Astrocyte (in vitro differentiated cells and primary cell): ENCODE measurements around the gene ATXN2L. TPM values are rescaled to one million over a fixed set of nuclear protein-coding genes. Genes with fewer than 3 reads are reported as not detected.

Experiments used
- DNase-seq: peaks from one replicate; pipeline ENCODE4 v3.0.0-alpha.2; 2010; ENCODE audit warnings: low read depth
- FAIRE-seq: peaks from 2 replicates; lab custom pipeline; 2011; peaks lifted over from hg19 to GRCh38; lab: Jason Lieb, UNC
- H2AFZ ChIP-seq: 2 replicates; pipeline ENCODE4 v1.6.0; 2012; ENCODE audit warnings: low read depth, low read length, inconsistent platforms
- H3K27ac ChIP-seq: 2 replicates; pipeline ENCODE4 v1.5.1; 2011; ENCODE audit warnings: low read depth, low read length, inconsistent platforms
- H3K27me3 ChIP-seq: 2 replicates; pipeline ENCODE4 v1.6.0; 2011; ENCODE audit warnings: low read length, inconsistent platforms; ENCODE audit not compliant: insufficient read depth
- H3K36me3 ChIP-seq: 2 replicates; pipeline ENCODE4 v1.5.1; 2011; ENCODE audit warnings: low read length, inconsistent platforms; ENCODE audit not compliant: insufficient read depth
- H3K4me1 ChIP-seq: 2 replicates; pipeline ENCODE4 v1.5.1; 2011; ENCODE audit warnings: low read length, inconsistent platforms; ENCODE audit not compliant: insufficient read depth
- H3K4me2 ChIP-seq: 2 replicates; pipeline ENCODE4 v1.6.0; 2012; ENCODE audit warnings: low read length, inconsistent platforms
- H3K4me3 ChIP-seq: 2 replicates; pipeline ENCODE4 v1.5.1; 2011; ENCODE audit warnings: low read depth, mild to moderate bottlenecking, low read length, inconsistent platforms; ENCODE audit not compliant: insufficient read depth
- H3K79me2 ChIP-seq: 2 replicates; pipeline ENCODE4 v1.6.0; 2012; ENCODE audit warnings: mild to moderate bottlenecking, low read length, inconsistent platforms; ENCODE audit not compliant: insufficient read depth
- H3K9ac ChIP-seq: 2 replicates; pipeline ENCODE4 v1.6.0; 2012; ENCODE audit warnings: mild to moderate bottlenecking, low read length, inconsistent platforms
- H3K9me3 ChIP-seq: 2 replicates; pipeline ENCODE4 v1.5.1; 2012; ENCODE audit warnings: low read depth, mild to moderate bottlenecking, low read length, inconsistent platforms; ENCODE audit not compliant: insufficient read depth
- H4K20me1 ChIP-seq: 2 replicates; pipeline ENCODE4 v1.6.0; 2012; ENCODE audit warnings: low read length, inconsistent platforms; ENCODE audit not compliant: insufficient read depth
- H3K27ac Mint-ChIP-seq: one replicate; pipeline ENCODE4 v1.8.0; 2021; ENCODE audit warnings: mild to moderate bottlenecking, mixed read lengths; ENCODE audit not compliant: unreplicated experiment
- H3K27me3 Mint-ChIP-seq: one replicate; pipeline ENCODE4 v1.8.0; 2021; ENCODE audit warnings: low read depth, mixed read lengths; ENCODE audit not compliant: unreplicated experiment
- H3K36me3 Mint-ChIP-seq: one replicate; pipeline ENCODE4 v1.8.0; 2021; ENCODE audit warnings: low read depth, mixed read lengths; ENCODE audit not compliant: unreplicated experiment
- H3K4me1 Mint-ChIP-seq: one replicate; pipeline ENCODE4 v1.8.0; 2021; ENCODE audit warnings: low read depth, mixed read lengths; ENCODE audit not compliant: unreplicated experiment
- H3K4me3 Mint-ChIP-seq: one replicate; pipeline ENCODE4 v1.8.0; 2021; ENCODE audit warnings: mild to moderate bottlenecking, moderate library complexity, mixed read lengths; ENCODE audit not compliant: unreplicated experiment
- H3K9me3 Mint-ChIP-seq: one replicate; pipeline ENCODE4 v1.8.0; 2021; ENCODE audit warnings: mild to moderate bottlenecking, mixed read lengths; ENCODE audit not compliant: unreplicated experiment
- EZH2 ChIP-seq: IDR thresholded peaks from 2 replicates; pipeline ENCODE4 v1.6.1; 2012; ENCODE audit warnings: mild to moderate bottlenecking, low read length, inconsistent platforms; ENCODE audit not compliant: insufficient read depth
- total RNA-seq: library from RNA; stranded (reverse); gene quantifications from 2 replicates; pipeline ENCODE4 v1.2.1, GENCODE V29; 2021
- TF ChIP-seq, protein P1 (sequence below): IDR thresholded peaks from 2 replicates; pipeline ENCODE4 v1.5.1; 2011; ENCODE audit warnings: low read depth, mild to moderate bottlenecking, inconsistent platforms, low read length, moderate library complexity; ENCODE audit not compliant: insufficient read depth

ATXN2L gene
- total RNA-seq, 1 donor from 2014 or later: 191 TPM

DNA sequence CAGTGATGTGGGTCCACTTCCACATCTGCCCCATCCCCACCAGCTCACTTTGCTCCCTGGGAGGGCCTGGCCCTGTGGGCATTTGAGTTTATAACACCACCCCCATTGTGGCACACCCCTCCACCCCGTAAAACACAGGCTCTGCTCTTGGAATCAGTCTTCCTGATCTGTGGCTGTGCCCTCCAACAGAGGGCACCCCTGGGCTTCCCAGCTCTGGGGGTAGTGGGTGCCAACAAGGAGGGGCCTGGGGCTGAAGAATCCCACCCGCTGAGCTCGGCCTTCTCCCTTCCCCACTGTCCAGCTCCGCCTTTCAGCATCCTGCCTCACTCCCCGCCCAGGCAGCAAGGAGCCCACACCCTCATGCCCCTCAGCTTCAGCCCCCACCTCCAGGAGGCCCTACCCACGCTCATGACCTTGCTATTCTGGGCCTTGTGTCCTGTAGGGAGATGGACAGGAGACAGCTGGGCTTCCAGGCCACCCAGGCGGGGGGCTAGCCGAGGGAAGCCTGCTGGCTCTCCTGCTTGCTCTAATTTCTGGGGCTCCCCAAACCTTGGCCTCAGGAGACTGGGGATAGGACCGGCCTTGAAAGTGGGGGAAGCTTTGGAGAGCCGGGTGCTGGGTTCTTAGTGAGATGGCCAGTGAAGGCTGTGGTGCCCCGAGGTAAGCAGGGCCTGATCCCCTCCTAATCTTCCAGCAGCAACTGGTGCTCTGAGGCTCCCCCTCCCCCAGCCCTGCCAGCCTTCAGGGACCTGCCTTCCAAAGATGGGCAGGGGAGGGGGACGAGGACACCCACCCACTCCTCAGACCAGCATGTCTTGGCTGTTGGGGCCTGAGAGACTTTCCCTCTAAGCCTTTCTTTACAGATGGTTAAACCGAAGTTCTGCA is 52.6 kb downstream of the ATXN2L start:
- peaks cover 11% of the 10 kb centered on the region for H4K20me1 ChIP-seq
- H3K4me3 Mint-ChIP-seq: no peak overlapping the region
- peaks cover 5% of the 10 kb centered on the region for H3K36me3 Mint-ChIP-seq
- peaks cover 11% of the 10 kb centered on the region for H3K4me1 ChIP-seq
- TF ChIP-seq, protein P1, sequence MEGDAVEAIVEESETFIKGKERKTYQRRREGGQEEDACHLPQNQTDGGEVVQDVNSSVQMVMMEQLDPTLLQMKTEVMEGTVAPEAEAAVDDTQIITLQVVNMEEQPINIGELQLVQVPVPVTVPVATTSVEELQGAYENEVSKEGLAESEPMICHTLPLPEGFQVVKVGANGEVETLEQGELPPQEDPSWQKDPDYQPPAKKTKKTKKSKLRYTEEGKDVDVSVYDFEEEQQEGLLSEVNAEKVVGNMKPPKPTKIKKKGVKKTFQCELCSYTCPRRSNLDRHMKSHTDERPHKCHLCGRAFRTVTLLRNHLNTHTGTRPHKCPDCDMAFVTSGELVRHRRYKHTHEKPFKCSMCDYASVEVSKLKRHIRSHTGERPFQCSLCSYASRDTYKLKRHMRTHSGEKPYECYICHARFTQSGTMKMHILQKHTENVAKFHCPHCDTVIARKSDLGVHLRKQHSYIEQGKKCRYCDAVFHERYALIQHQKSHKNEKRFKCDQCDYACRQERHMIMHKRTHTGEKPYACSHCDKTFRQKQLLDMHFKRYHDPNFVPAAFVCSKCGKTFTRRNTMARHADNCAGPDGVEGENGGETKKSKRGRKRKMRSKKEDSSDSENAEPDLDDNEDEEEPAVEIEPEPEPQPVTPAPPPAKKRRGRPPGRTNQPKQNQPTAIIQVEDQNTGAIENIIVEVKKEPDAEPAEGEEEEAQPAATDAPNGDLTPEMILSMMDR: no peak
- TF ChIP-seq EZH2: no peak
- H3K27me3 Mint-ChIP-seq: no peaks in the 10 kb centered on the region
- no peak overlapping the region for H3K4me2 ChIP-seq
- peaks cover 2% of the 10 kb centered on the region for H3K4me1 Mint-ChIP-seq
- H3K79me2 ChIP-seq: no peaks in the 10 kb centered on the region
- H3K27me3 ChIP-seq: no peaks in the 10 kb centered on the region
- H3K27ac Mint-ChIP-seq: no peak overlapping the region
- no peak overlapping the region for H3K4me3 ChIP-seq
- no peak for DNase-seq
- H3K36me3 ChIP-seq: no peaks in the 10 kb centered on the region
- no peak for FAIRE-seq
- no peaks in the 10 kb centered on the region for H3K9me3 Mint-ChIP-seq
- no peak overlapping the region for H2AFZ ChIP-seq
- no peaks in the 10 kb centered on the region for H3K9me3 ChIP-seq
- H3K9ac ChIP-seq: no peak overlapping the region
- no peak overlapping the region for H3K27ac ChIP-seq

GRCh38 chr16:28876019-28876659 is 53.3 kb downstream of the ATXN2L start:
- no peak overlapping the region for H3K27ac Mint-ChIP-seq
- Histone ChIP-seq H3K9me3 (no peaks in the 10 kb centered on the region), H3K4me3 (no peak overlapping the region), H4K20me1 (peaks cover 11% of the 10 kb centered on the region), H3K4me1 (peaks cover 13% of the 10 kb centered on the region), H3K4me2 (no peak overlapping the region), H3K9ac (no peak overlapping the region), H3K79me2 (no peaks in the 10 kb centered on the region), H3K27ac (no peak overlapping the region), H3K36me3 (no peaks in the 10 kb centered on the region), H2AFZ (no peak overlapping the region), H3K27me3 (no peaks in the 10 kb centered on the region)
- H3K27me3 Mint-ChIP-seq: peaks cover 5% of the 10 kb centered on the region
- H3K4me3 Mint-ChIP-seq: no peak overlapping the region
- peaks cover 9% of the 10 kb centered on the region for H3K36me3 Mint-ChIP-seq
- no peaks in the 10 kb centered on the region for H3K9me3 Mint-ChIP-seq
- DNase-seq (no peak), FAIRE-seq (no peak)
- H3K4me1 Mint-ChIP-seq: peaks cover 2% of the 10 kb centered on the region
- TF ChIP-seq EZH2: no peak
- TF ChIP-seq, protein P1: no peak
